HG03045 (cell line): ENCODE data around the gene MLPH.

Experiments
- ATAC-seq: cut with Tn5 transposase; IDR thresholded peaks from one replicate; pipeline ENCODE4 v1.9.1; 2021; ENCODE audit warnings: mild to moderate bottlenecking, moderate library complexity; ENCODE audit not compliant: unreplicated experiment

MLPH gene

DNA sequence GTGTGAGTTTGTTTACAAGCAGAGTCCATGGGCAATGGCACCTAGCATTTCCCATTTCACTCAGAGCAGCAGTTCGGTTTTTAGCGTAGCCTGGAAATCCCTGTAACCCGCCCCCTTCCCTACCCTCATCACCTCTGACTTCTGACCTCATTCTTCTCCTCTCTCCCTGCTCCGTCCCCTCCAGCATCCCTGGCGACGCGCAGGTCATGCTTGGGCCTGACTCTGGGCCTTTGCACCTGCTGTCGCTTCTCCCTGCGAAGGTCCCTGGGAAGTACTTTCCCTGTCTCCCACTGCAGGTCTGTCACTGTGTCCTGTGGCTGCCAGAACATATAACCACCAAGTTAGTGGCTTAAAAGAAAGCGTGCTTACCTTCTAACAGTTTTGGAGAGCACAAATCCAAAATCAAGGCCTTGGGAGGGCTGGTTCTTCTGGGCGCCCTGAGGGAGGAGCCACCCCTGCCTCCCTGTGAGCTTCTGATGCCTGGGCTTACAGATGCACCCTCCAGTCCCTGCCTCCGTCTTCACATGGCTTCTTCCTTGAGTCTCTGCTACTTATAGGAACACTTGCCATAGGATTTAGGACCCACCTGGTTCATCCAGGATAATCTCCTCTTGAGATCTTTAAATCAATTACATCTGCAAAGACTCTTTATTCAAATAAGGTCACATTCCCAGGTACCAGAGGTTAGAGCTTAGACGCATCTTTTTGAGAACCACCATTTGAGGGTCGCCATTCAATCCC is 111.6 kb downstream of the MLPH start:
- ATAC-seq = no peak

- ATAC-seq = no peak
Observed at GRCh38 chr2:237599465-237600110, 112.5 kb downstream of the MLPH start.

GRCh38 chr2:237600205-237600846 is 113.3 kb downstream of the MLPH start:
- no peak for ATAC-seq

GRCh38 chr2:237601453-237602116 is 114.5 kb downstream of the MLPH start:
- no peak for ATAC-seq

GRCh38 chr2:237602409-237602808 is 115.4 kb downstream of the MLPH start:
- ATAC-seq = no peak

DNA sequence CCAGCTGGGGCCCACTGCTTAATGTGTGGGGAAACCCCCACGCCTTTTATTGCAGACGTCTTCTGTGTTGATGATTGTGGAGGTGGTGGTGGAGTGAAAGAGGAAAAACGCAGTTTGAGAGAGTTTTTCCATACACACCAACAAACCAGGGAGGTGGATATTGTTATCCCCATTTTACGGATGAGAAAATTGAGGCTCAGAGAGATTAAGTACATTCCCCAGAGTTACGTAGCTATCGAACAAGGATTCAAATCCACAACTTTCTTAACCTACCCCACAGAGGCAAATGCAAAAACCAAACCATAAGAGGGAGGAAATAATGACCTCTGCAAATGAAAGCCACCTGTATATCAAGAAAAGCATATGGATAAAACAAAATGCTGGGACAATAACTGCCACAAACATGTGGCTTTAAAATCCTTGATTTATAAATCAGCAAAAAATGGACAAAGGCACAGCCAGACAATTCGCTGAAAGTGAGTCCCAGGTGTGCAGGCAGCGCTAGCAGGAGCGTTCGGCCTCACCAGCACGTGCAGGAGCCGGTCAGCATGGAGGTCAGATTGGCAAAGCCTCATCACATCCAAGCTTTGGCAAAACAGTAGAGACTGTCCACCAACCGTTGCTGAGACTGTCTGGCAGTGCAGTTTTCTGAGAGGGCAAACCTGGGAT is 116.1 kb downstream of the MLPH start:
- ATAC-seq = no peak

DNA sequence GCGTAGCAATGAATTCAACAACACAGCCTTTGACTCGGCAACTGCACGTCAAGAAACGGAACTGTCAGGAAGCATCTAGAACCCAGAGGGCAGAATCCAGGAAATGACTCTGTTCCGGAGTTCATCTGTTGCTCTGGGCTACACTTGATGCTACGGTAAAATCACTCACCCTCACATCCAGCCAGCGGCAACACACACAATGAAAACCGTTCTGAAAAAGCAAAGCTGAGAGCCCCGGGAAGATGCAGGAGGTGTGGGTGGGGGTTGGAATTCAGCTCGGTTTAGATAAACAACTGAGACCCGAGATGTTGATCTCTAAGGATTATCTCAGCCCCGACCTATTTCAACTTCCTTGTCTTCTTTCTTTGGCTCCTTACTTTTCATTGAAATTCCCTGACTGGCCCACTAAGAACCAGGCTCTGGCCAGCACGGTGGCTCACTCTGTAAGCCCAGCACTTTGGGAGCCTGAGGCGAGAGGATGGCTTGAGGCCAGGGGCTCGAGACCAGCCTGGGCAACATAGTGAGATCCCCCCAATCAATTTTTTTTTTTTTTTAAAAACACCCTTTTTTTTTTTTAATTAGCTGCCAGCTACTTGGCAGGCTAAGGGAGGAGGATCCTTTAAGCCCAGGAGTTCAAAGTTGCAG is 116.8 kb downstream of the MLPH start:
- ATAC-seq = no peak

DNA sequence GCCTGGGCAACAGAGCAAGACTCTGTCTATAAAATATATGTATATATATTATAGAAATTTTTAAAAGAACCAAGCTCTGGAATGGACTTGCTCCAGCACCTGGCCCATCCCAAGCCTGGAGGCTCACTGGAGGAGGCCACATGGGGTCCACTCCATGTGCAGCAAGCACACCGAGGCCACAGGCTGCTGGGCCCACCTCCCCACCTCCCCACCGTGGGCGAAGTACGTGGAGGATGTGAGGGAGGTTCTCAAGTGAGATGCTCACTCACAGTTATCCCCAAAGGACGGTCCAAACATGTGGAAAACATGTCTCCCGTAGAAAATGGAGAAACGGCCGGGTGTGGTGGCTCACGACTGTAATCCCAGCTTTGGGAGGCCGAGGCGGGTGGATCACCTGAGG is 117.3 kb downstream of the MLPH start:
- ATAC-seq = no peak
